Heart left ventricle (tissue), 13 donors: ENCODE measurements around the gene PRIMPOL.

ENCODE experiments used
- CTCF ChIP-seq, 12 donors: fragments of 200-600 bp; sonication (generic) in 4 of 12; IDR thresholded peaks; one replicate each; pipeline versions ENCODE4 v1.5.0 to v1.8.0; 2018 to 2022; ENCODE audit warnings: antibody characterized with exemption in 12 of 12, mild to moderate bottlenecking in 5 of 12
- POLR2A ChIP-seq, 2 donors: fragments of 450-650 bp; IDR thresholded peaks; one replicate each; pipeline ENCODE4 v1.6.1; 2017; ENCODE audit warnings: antibody characterized with exemption in 2 of 2, mild to moderate bottlenecking in 2 of 2, moderate library complexity in 2 of 2
- donor health status: ischemic (EF 13 %, LVEDD 7.1; RV severe dilation, severe dysfunction).
- donor health status: DM: no; HTN: yes; CAD: no.
- donor health status: DM: no; HTN: no; CAD: no.
- donor health status: ischemic (EF 25% LVEDD 6.9; RV normal size, moderate dysfunction).
- donor health status: ischemic (EF 25% LVEDD 5.7; RV mildly dilated, moderate dysfunction).
- donor health status: ischemic (EF 35%, LVEDD 5.7; RV mildly dilated, moderate dysfunction).
- donor health status: nonischemic (EF 11% LVEDD 7.7; RV severe dilation, severe dysfunction).
- donor health status: DM: yes; HTN: yes; CAD: no.
- donor health status: PGD.
- donor health status: ischemic (EF 29% LVEDD 5.4; RV normal size, mild dysfunction).
- donor health status: nonischemic (EF 23%, LVEDD 6.1; RV moderate dilation, normal function).

GRCh38 chr4:184721254-184721653 lies 71.7 kb downstream of the PRIMPOL start:
- TF ChIP-seq CTCF (IDR thresholded peaks at IDR 0.05), result no peak
- no peak for TF ChIP-seq POLR2A (IDR thresholded peaks at IDR 0.05)
